ENCODE data around the gene NUS1. TPM values are rescaled to one million over a fixed set of nuclear protein-coding genes. Genes with fewer than 3 reads are reported as not detected.
"Not testable (repeated sequence)": the region's sequence is repeated elsewhere in the genome, so short reads cannot be mapped to it uniquely, and the experiment has no call there.

Gene NUS1
- total and polyA plus RNA-seq, 9 of the 15 experiments (the other 6 are each of a cell fraction or from before 2014, with no cell fraction given) = 16.3 to 53.7 (median 26.4) TPM

DNA sequence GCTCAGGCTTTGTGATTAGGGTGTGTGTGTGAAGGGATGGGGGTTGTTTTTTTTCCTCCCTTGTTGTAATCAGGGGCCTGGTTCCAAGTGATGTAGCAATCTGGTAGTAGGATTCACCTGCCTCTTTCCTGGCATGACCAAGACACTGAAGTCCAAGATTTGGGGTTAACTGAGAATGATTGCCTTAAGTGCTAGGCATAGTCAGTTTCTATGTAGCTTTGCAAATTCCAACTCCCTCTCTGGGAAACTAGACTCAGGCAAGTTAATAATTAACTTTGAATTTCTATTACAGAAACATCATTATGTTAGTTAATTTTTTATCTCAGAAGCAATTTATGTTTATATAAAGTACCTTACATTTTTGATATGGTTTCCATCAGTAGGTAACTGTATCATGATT lies 43.6 kb downstream of the NUS1 start (continued):
- TF ChIP-seq, protein P1, sequence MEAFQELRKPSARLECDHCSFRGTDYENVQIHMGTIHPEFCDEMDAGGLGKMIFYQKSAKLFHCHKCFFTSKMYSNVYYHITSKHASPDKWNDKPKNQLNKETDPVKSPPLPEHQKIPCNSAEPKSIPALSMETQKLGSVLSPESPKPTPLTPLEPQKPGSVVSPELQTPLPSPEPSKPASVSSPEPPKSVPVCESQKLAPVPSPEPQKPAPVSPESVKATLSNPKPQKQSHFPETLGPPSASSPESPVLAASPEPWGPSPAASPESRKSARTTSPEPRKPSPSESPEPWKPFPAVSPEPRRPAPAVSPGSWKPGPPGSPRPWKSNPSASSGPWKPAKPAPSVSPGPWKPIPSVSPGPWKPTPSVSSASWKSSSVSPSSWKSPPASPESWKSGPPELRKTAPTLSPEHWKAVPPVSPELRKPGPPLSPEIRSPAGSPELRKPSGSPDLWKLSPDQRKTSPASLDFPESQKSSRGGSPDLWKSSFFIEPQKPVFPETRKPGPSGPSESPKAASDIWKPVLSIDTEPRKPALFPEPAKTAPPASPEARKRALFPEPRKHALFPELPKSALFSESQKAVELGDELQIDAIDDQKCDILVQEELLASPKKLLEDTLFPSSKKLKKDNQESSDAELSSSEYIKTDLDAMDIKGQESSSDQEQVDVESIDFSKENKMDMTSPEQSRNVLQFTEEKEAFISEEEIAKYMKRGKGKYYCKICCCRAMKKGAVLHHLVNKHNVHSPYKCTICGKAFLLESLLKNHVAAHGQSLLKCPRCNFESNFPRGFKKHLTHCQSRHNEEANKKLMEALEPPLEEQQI (IDR thresholded peaks at IDR 0.05) = no peak
- no peak for TF ChIP-seq ZFPM2 (CRISPR knock-in tag; IDR thresholded peaks at IDR 0.05)
- TF ChIP-seq, protein P2, sequence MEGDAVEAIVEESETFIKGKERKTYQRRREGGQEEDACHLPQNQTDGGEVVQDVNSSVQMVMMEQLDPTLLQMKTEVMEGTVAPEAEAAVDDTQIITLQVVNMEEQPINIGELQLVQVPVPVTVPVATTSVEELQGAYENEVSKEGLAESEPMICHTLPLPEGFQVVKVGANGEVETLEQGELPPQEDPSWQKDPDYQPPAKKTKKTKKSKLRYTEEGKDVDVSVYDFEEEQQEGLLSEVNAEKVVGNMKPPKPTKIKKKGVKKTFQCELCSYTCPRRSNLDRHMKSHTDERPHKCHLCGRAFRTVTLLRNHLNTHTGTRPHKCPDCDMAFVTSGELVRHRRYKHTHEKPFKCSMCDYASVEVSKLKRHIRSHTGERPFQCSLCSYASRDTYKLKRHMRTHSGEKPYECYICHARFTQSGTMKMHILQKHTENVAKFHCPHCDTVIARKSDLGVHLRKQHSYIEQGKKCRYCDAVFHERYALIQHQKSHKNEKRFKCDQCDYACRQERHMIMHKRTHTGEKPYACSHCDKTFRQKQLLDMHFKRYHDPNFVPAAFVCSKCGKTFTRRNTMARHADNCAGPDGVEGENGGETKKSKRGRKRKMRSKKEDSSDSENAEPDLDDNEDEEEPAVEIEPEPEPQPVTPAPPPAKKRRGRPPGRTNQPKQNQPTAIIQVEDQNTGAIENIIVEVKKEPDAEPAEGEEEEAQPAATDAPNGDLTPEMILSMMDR (IDR thresholded peaks at IDR 0.05 in 2 of 3, conservative IDR thresholded peaks at IDR 0.05 in 1 of 3; ENCODE audit: insufficient read depth in 2 of 3, low read depth in 1 of 3, low read length in 3 of 3) = no peak
- no peak for TF ChIP-seq HIVEP1 (CRISPR knock-in tag; IDR thresholded peaks at IDR 0.05)
- TF ChIP-seq SP2 (IDR thresholded peaks at IDR 0.05; ENCODE audit: extremely low read depth, low read depth, low read length, poor library complexity, severe bottlenecking) = no peak
- no peak for TF ChIP-seq HNRNPH1 (optimal IDR thresholded peaks at IDR 0.05; ENCODE audit: low read depth, low read length)
- no peak for TF ChIP-seq ZNF3 (CRISPR knock-in tag; IDR thresholded peaks at IDR 0.05)
- TF ChIP-seq, protein P3, sequence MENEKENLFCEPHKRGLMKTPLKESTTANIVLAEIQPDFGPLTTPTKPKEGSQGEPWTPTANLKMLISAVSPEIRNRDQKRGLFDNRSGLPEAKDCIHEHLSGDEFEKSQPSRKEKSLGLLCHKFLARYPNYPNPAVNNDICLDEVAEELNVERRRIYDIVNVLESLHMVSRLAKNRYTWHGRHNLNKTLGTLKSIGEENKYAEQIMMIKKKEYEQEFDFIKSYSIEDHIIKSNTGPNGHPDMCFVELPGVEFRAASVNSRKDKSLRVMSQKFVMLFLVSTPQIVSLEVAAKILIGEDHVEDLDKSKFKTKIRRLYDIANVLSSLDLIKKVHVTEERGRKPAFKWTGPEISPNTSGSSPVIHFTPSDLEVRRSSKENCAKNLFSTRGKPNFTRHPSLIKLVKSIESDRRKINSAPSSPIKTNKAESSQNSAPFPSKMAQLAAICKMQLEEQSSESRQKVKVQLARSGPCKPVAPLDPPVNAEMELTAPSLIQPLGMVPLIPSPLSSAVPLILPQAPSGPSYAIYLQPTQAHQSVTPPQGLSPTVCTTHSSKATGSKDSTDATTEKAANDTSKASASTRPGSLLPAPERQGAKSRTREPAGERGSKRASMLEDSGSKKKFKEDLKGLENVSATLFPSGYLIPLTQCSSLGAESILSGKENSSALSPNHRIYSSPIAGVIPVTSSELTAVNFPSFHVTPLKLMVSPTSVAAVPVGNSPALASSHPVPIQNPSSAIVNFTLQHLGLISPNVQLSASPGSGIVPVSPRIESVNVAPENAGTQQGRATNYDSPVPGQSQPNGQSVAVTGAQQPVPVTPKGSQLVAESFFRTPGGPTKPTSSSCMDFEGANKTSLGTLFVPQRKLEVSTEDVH (IDR thresholded peaks at IDR 0.05; ENCODE audit: low read depth, partially characterized antibody) = no peak
- no peak for TF ChIP-seq NELFE (IDR thresholded peaks at IDR 0.05; ENCODE audit: insufficient read depth, insufficient read length)
- no peak for TF ChIP-seq NCOA1 (IDR thresholded peaks at IDR 0.05; ENCODE audit: low read depth)
- TF ChIP-seq ZFP1 (CRISPR knock-in tag; IDR thresholded peaks at IDR 0.05) = no peak
- no peak for TF ChIP-seq ZNF431 (CRISPR knock-in tag; IDR thresholded peaks at IDR 0.05)

DNA sequence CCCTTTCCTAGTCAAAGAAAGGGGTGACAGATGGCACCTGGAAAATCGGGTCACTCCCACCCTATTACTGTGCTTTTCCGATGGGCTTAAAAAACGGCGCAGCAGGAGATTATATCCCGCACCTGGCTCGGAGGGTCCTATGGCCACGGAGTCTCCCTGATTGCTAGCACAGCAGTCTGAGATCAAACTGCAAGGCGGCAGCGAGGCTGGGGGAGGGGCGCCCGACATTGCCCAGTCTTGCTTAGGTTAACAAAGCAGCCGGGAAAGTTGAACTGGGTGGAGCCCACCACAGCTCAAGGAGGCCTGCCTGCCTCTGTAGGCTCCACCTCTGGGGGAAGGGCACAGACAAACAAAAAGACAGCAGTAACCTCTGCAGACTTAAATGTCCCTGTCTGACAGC lies 46.3 kb downstream of the NUS1 start:
- H4K20me1 ChIP-seq (replicated peaks; ENCODE audit: control insufficient read depth, insufficient read depth, low read length); H3K9me1 ChIP-seq (ENCODE audit: control insufficient read depth, insufficient read depth, low read length); H3K4me1 ChIP-seq (replicated peaks in 1 of 2; ENCODE audit: control insufficient read depth in 2 of 2, insufficient read depth in 2 of 2, low read length in 2 of 2); H3K27me3 ChIP-seq (ENCODE audit: control insufficient read depth in 2 of 2, insufficient read depth in 2 of 2, low read length in 2 of 2); in situ Hi-C loops (cut with MboI); CTCF ChIA-PET (ENCODE audit: low intra/inter-chr PET ratio); DNase-seq (ENCODE audit: extremely low read depth in 1 of 4, low spot score in 3 of 4); H3K9me3 ChIP-seq (replicated peaks; ENCODE audit: control insufficient read depth, insufficient read depth, low read depth, low read length); FAIRE-seq; BruUV-seq (replicated peaks); H3K4me2 ChIP-seq (ENCODE audit: insufficient read depth, low read length); intact Hi-C loops (cut with micrococcal nuclease); H3K27ac ChIP-seq (ENCODE audit: extremely low read depth, low read depth, low read length); ATAC-seq; H3K36me3 ChIP-seq (ENCODE audit: control insufficient read depth, insufficient read depth, low read length); POLR2A ChIA-PET; H3K9ac ChIP-seq (ENCODE audit: insufficient read depth in 1 of 2, low read depth in 2 of 2, low read length in 2 of 2); H3K79me2 ChIP-seq (ENCODE audit: control insufficient read depth, insufficient read depth, low read length); H3K4me3 ChIP-seq; H2AFZ ChIP-seq (ENCODE audit: low read depth, low read length): not testable (repeated sequence)
- 53% methylated on average over 9 of the region's 12 CpGs for WGBS (ENCODE audit: insufficient coverage, low coverage, missing lambda C conversion rate)
